22Rv1 (cell line): ENCODE data around the gene DNAJC28.

Source experiments
- H3K27ac ChIP-seq: fragments of 450-650 bp; 2 replicates; pipeline ENCODE4 v1.5.1; 2017
- ZFX ChIP-seq: fragments of 450-650 bp; IDR thresholded peaks from 2 replicates; pipeline ENCODE4 v1.6.1; 2017; ENCODE audit warnings: antibody characterized with exemption, borderline replicate concordance
- TF ChIP-seq, protein P1 (sequence below): fragments of 450-650 bp; IDR thresholded peaks from 2 replicates; pipeline ENCODE4 v1.5.1; 2017; ENCODE audit warnings: mild to moderate bottlenecking

Gene DNAJC28

DNA sequence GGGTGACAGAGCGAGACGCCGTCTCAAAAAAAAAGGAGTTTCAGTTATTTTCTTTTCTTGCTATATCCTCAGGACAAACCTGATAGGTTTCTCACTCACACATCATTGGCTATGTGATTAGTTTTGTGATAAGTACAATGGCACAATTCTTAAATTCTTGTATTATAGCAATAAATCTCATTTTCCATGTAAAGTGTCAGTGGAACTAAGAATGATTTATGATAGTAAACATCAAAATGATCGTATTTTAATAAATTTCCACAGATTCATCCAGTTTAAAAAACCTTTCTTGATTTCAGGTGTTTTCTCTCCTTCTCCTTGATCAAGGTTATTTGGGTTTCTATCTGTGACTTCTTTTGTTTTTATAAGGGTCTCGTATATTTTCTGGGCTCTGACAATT is 3.5 kb downstream of the DNAJC28 start:
- H3K27ac ChIP-seq, result no peak overlapping the region
- TF ChIP-seq, protein P1, sequence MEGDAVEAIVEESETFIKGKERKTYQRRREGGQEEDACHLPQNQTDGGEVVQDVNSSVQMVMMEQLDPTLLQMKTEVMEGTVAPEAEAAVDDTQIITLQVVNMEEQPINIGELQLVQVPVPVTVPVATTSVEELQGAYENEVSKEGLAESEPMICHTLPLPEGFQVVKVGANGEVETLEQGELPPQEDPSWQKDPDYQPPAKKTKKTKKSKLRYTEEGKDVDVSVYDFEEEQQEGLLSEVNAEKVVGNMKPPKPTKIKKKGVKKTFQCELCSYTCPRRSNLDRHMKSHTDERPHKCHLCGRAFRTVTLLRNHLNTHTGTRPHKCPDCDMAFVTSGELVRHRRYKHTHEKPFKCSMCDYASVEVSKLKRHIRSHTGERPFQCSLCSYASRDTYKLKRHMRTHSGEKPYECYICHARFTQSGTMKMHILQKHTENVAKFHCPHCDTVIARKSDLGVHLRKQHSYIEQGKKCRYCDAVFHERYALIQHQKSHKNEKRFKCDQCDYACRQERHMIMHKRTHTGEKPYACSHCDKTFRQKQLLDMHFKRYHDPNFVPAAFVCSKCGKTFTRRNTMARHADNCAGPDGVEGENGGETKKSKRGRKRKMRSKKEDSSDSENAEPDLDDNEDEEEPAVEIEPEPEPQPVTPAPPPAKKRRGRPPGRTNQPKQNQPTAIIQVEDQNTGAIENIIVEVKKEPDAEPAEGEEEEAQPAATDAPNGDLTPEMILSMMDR, result no peak
- TF ChIP-seq ZFX, result no peak

DNA sequence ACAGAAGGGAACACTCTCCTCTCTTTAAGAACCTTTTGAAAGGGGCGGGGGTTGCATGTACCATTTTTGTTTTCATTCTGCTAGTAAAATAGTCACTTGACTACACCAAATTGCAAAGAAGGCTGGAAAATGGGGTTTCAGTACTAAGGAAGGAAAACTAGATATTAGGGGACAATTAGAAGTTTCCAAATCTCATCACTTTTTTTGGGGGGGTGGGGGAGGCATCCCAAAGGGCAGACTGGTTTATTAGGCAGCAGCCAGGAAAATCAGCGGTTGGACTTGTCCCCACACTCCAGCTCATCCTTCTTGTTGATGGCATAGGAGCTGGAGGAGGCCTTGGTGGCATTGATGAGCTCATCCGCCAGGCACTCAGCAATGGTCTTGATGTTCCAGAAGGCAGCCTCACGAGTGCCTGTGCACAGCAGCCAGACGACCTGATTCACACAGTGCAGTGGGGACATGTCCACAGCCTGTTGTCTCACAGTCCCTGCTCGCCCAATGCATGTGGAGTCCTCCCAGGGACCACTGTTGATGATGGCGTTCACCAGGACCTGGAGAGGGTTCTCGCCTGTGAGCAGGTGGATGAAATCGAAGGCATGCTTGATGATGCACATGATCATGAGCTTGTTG is 10.1 kb downstream of the DNAJC28 start:
- TF ChIP-seq, protein P1, result no peak
- no peak for TF ChIP-seq ZFX
- no peak overlapping the region for H3K27ac ChIP-seq

DNA sequence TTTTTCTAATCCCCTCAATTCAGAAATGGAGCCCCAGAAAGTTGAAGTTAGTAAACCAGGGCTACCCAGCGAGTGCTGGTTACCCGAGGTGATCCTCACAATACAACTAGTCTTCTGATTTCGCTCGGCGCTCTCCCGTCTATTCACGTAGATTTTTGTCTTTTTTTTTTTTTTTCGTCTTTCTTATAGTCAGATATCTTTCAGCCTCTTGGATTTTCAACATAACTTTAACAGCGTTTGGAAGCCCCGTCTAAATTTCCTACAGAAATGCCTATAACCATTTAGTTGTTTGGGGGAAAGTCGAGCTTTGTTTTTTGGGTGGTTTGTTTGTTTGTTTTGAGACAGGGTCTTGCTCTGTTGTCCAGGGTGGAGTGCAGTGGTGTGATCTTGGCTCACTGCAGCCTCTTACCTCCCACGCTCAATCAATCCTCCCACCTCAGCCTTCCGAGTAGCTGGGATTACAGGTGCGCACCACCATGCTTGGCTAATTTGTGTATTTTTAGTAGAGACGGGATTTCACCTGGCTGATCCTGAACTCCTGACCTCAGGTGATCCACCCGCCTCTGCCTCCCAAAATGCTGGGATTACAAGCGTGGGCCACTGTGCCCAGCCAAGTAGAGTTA is 10.9 kb downstream of the DNAJC28 start:
- peak overlapping the region; percentile 93 for H3K27ac ChIP-seq
- TF ChIP-seq, protein P1, result no peak
- no peak for TF ChIP-seq ZFX

DNA sequence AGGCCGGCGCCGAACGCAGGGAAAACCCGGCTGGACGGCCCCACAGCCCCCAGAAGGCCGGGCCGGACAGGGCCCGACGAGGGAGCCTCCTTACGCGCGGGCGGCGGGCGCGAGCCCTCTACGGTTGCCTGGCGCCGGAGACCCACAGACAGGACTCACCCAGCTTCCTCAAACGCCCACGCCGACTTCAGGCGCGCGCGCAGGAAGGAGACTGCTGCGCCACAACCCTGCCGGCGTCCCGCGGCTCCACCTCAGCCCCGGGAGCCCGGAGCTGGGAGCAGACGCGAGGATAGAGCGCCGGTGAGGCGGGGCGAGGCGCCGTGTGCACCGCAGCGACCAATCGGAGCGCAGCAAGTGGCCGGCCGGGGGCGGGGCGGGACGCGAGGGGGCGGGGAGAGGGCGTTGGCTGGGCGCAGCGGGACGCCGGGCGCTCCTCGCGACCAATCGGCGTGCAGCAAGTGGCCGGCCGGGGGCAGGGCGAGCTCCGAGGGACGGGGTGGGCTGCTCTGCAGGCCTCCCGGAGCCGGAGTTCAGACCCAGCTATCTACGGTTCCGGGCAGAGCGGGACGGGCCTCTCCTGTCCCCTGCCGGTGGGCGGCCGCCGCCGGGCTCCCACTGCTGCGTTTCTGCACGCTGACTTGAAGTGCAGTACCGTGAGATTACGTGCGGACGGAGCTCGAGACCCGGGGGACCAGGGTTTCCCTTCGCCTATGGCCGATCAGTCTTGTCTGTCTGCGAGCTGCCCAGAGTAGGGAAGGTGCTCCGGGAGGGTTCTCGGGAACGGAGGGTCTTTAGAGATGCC is 11.6 kb downstream of the DNAJC28 start, which contains the start of gene TMEM50B:
TSS of gene TMEM50B (minus strand) at position 296 of the 802 bp plus-strand sequence. CDS start 11,089 bp downstream, outside the sequence.
- peak within 1 kb of the TSS; percentile 93 for H3K27ac ChIP-seq
- TF ChIP-seq, protein P1, result peak; percentile 42
- TF ChIP-seq ZFX, result no peak

DNA sequence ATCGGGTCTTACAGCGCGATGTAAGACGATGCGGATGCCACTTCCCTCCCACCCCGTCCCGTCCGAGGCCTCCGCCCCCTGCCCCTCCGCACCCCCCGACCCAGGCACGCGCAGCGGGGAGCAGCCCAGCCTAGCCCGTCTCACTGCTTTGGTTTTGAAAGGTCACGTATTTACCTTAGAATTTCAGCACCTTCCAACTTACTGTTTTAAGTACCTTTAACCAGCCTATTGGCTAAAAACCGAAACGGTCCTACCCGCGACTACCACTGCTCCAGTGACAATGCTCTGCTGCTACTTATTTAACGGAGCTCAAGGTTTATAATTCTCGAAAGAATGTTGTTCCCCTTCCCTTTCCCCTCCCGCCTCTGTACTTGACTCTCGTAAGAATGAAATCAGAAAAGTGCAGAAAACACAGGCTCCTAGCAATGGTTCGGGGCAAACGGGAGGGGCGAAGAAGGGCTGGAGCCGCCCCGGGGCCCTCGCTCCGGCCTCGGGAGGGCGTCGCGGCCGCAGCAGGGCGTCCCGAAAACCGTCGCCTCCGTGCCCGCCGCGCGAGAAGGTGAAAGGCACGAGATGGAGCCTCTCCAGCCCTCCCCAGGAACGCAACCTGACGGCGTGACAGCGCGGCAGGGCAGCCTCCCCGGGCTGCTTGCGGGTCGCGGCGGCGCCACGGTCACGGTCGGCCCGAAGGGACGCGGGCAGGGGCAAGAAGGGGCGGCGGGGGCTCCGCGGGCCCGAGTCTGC is 12.4 kb downstream of the DNAJC28 start:
- H3K27ac ChIP-seq, result peak overlapping the region; percentile 93
- no peak for TF ChIP-seq ZFX
- TF ChIP-seq, protein P1, result peak; percentile 20; the same call in 1 of the 2 replicates

DNA sequence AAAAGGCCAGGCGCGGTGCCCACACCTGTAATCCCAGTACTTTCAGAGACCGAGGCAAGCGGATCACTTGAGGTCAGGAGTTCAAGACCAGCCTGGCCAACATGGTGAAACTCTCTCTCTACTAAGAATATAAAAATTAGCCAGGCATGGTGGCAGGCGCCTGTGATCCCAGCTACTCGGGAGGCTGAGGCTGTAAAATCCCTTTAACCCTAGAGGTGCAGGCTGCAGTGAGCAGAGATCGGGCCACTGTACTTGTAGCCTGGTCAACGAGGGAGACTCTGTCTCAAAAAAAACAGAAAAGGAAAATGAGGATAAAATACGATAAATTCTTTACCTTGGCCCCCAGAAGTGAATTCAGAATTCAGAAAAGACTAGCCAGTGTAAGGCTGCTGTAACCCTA is 13.3 kb downstream of the DNAJC28 start:
- TF ChIP-seq, protein P1, result no peak
- no peak for TF ChIP-seq ZFX
- peak overlapping the region; percentile 93 for H3K27ac ChIP-seq
